H9 (cell line): ENCODE results near the gene RNU1-4. TPM values are rescaled to one million over a fixed set of nuclear protein-coding genes. Genes with fewer than 3 reads are reported as not detected.
"Not testable (repeated sequence)": the region's sequence is repeated elsewhere in the genome, so short reads cannot be mapped to it uniquely, and the experiment has no call there.

Source experiments
- DNase-seq: peaks from one replicate; pipeline ENCODE4 v3.0.0-alpha.2; 2017
- H2AFZ ChIP-seq: one replicate; pipeline ENCODE4 v1.6.1; 2013; ENCODE audit warnings: mild to moderate bottlenecking, low read length, control low read depth, moderate library complexity
- H2AK5ac ChIP-seq: 2 replicates; pipeline ENCODE4 v1.6.1; 2013; ENCODE audit warnings: low read length, control low read depth, mixed read lengths; ENCODE audit not compliant: insufficient read length
- H2BK120ac ChIP-seq: one replicate; pipeline ENCODE4 v1.6.1; 2013; ENCODE audit warnings: low read depth, mild to moderate bottlenecking, low read length, control low read depth, inconsistent platforms; ENCODE audit not compliant: poor library complexity, severe bottlenecking
- H2BK12ac ChIP-seq: 2 replicates; pipeline ENCODE4 v1.6.1; 2013; ENCODE audit warnings: low read length, control low read depth, mixed read lengths, low read depth; ENCODE audit not compliant: insufficient read length
- H2BK15ac ChIP-seq: 2 replicates; pipeline ENCODE4 v1.6.1; 2013; ENCODE audit warnings: low read depth, low read length, control low read depth
- H2BK20ac ChIP-seq: one replicate; pipeline ENCODE4 v1.6.1; 2013; ENCODE audit warnings: low read depth, mild to moderate bottlenecking, low read length, control low read depth, inconsistent platforms; ENCODE audit not compliant: poor library complexity, severe bottlenecking
- H2BK5ac ChIP-seq: 2 replicates; pipeline ENCODE4 v1.6.1; 2013; ENCODE audit warnings: low read length, control low read depth, mixed read lengths; ENCODE audit not compliant: insufficient read length
- H3K14ac ChIP-seq: 2 replicates; pipeline ENCODE4 v1.6.1; 2013; ENCODE audit warnings: low read length, control low read depth; ENCODE audit not compliant: insufficient read depth
- H3K18ac ChIP-seq: 2 replicates; pipeline ENCODE4 v1.6.1; 2013; ENCODE audit warnings: low read depth, mild to moderate bottlenecking, mixed read lengths, low read length, control low read depth; ENCODE audit not compliant: insufficient read length
- H3K23ac ChIP-seq: 2 replicates; pipeline ENCODE4 v1.6.1; 2013; ENCODE audit warnings: low read length, control low read depth, mixed read lengths, low read depth; ENCODE audit not compliant: insufficient read length
- H3K23me2 ChIP-seq: 2 replicates; pipeline ENCODE4 v1.6.1; 2013; ENCODE audit warnings: low read depth, mild to moderate bottlenecking, mixed read lengths, low read length, control low read depth; ENCODE audit not compliant: insufficient read length, poor library complexity, severe bottlenecking
- H3K27ac ChIP-seq: 2 replicates; pipeline ENCODE4 v1.5.1; 2013; ENCODE audit warnings: low read length, control low read depth, mixed read lengths, low read depth; ENCODE audit not compliant: insufficient read length
- H3K27me3 ChIP-seq: 2 replicates; pipeline ENCODE4 v1.6.1; 2013; ENCODE audit warnings: low read length, control low read depth, inconsistent platforms; ENCODE audit not compliant: insufficient read depth
- H3K4ac ChIP-seq: 2 replicates; pipeline ENCODE4 v1.6.1; 2013; ENCODE audit warnings: low read depth, mild to moderate bottlenecking, control low read depth, inconsistent platforms, low read length, moderate library complexity
- H3K4me1 ChIP-seq: 2 replicates; pipeline ENCODE4 v1.6.1; 2013; ENCODE audit warnings: low read length, control low read depth, inconsistent platforms; ENCODE audit not compliant: insufficient read depth
- H3K4me2 ChIP-seq: 2 replicates; pipeline ENCODE4 v1.6.1; 2013; ENCODE audit warnings: low read length, control low read depth, mixed read lengths; ENCODE audit not compliant: insufficient read length, insufficient read depth
- H3K56ac ChIP-seq: 2 replicates; pipeline ENCODE4 v1.6.1; 2013; ENCODE audit warnings: low read depth, mild to moderate bottlenecking, mixed read lengths, low read length, control low read depth; ENCODE audit not compliant: insufficient read length
- H3K79me1 ChIP-seq: 2 replicates; pipeline ENCODE4 v1.6.1; 2013; ENCODE audit warnings: low read depth, mild to moderate bottlenecking, moderate library complexity, low read length, control low read depth, inconsistent platforms; ENCODE audit not compliant: insufficient read depth, poor library complexity, severe bottlenecking
- H3K79me2 ChIP-seq: 2 replicates; pipeline ENCODE4 v1.6.1; 2013; ENCODE audit warnings: low read length, control low read depth, inconsistent platforms; ENCODE audit not compliant: insufficient read depth
- H3K9ac ChIP-seq: 2 replicates; pipeline ENCODE4 v1.6.1; 2013; ENCODE audit warnings: low read length, control low read depth, mixed read lengths; ENCODE audit not compliant: insufficient read length; ENCODE audit errors: extremely low read depth
- H3K9me3 ChIP-seq: one replicate; pipeline ENCODE4 v1.6.1; 2013; ENCODE audit warnings: low read depth, low read length, inconsistent platforms; ENCODE audit not compliant: control insufficient read depth
- H3T11ph ChIP-seq: one replicate; pipeline ENCODE4 v1.6.1; 2013; ENCODE audit warnings: mild to moderate bottlenecking, low read length, control low read depth, inconsistent platforms
- H4K20me1 ChIP-seq: one replicate; pipeline ENCODE4 v1.6.1; 2013; ENCODE audit not compliant: control insufficient read depth, insufficient read length, insufficient read depth
- H4K5ac ChIP-seq: 2 replicates; pipeline ENCODE4 v1.6.1; 2013; ENCODE audit warnings: low read depth, mild to moderate bottlenecking, mixed read lengths, low read length, control low read depth; ENCODE audit not compliant: insufficient read length
- H4K8ac ChIP-seq: replicated peaks from 2 replicates; pipeline ENCODE4 v1.6.1; 2013; ENCODE audit warnings: low read length, control low read depth, mixed read lengths, low read depth; ENCODE audit not compliant: insufficient read length
- H4K91ac ChIP-seq: 2 replicates; pipeline ENCODE4 v1.6.1; 2013; ENCODE audit warnings: low read depth, mild to moderate bottlenecking, moderate library complexity, mixed read lengths, low read length, control low read depth; ENCODE audit not compliant: insufficient read length
- H3K27ac Mint-ChIP-seq, 3 experiments: 2 replicates in 2 of 3; 3 replicates in 1 of 3; pipeline ENCODE4 v1.8.0; 2020 to 2021; ENCODE audit warnings: mixed read lengths in 3 of 3, mild to moderate bottlenecking in 1 of 3, moderate library complexity in 1 of 3
- H3K27me3 Mint-ChIP-seq: 2 replicates; pipeline ENCODE4 v1.8.0; 2021; ENCODE audit warnings: low read depth, mild to moderate bottlenecking, moderate library complexity, mixed read lengths
- H3K36me3 Mint-ChIP-seq, 3 experiments: 2 replicates in 2 of 3; 3 replicates in 1 of 3; pipeline ENCODE4 v1.8.0; 2020 to 2021; ENCODE audit warnings: low read depth in 3 of 3, mixed read lengths in 3 of 3; ENCODE audit not compliant: insufficient read depth in 1 of 3
- H3K4me1 Mint-ChIP-seq, 2 experiments: 2 replicates each; pipeline ENCODE4 v1.8.0; 2020; ENCODE audit warnings: mixed read lengths in 2 of 2
- H3K4me3 Mint-ChIP-seq, 2 experiments: 2 replicates in 1 of 2; 3 replicates in 1 of 2; pipeline ENCODE4 v1.8.0; 2020 to 2021; ENCODE audit warnings: mild to moderate bottlenecking in 2 of 2, mixed read lengths in 2 of 2, moderate library complexity in 1 of 2
- H3K9me3 Mint-ChIP-seq, 2 experiments: 2 replicates in 1 of 2; 3 replicates in 1 of 2; pipeline ENCODE4 v1.8.0; 2020; ENCODE audit warnings: mild to moderate bottlenecking in 2 of 2, mixed read lengths in 2 of 2, moderate library complexity in 1 of 2
- WGBS: extraction: QIAGEN DNeasy Blood & Tissue Kit; methylation state at CpG from one replicate; pipeline ENCODE4 v1.1.7; 2013; ENCODE audit warnings: missing lambda C conversion rate, low lambda C conversion rate, mixed read lengths; ENCODE audit not compliant: insufficient read length; ENCODE audit errors: extremely low coverage; 5-methylcytosine and 5-hydroxymethylcytosine counted together
- total RNA-seq: library from RNA; stranded (reverse); gene quantifications from 2 replicates; pipeline ENCODE4 v1.2.1, GENCODE V29; 2021

RNU1-4 gene
- total RNA-seq, 1 experiment from 2014 or later, result 2,051 TPM

DNA sequence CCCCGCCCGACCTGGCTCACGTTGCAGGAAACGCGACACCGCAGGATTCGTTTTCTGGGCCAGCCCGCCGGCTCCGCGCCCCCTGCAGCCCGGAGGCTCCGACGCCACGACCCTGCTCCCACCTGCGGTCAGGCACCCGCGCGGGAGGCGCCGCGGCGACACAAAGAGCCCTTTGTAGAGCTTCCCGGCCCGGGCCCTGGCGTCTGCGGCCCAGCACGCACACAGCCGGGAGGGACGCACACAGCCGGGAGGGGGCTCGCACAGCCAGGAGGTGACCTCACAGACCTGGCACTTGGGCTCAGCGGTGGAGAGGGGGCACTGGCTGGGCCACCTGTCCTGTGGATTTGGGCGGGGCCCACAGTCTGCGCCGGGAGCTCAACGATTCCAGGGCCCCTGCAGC, 39.1 kb upstream of the RNU1-4 start:
- DNase-seq, H3K9me3 Mint-ChIP-seq, H2BK120ac ChIP-seq, H3K4me2 ChIP-seq, H3K4ac ChIP-seq, H4K91ac ChIP-seq, H3K27ac ChIP-seq, H3K4me1 ChIP-seq, H3K14ac ChIP-seq, H2BK20ac ChIP-seq, H2BK12ac ChIP-seq, H3K36me3 Mint-ChIP-seq, H3K79me1 ChIP-seq, H2BK15ac ChIP-seq, H4K5ac ChIP-seq, H3K9me3 ChIP-seq, H2BK5ac ChIP-seq, H3K18ac ChIP-seq, H4K8ac ChIP-seq, H3K27me3 ChIP-seq, H3K56ac ChIP-seq, H4K20me1 ChIP-seq, H3K23me2 ChIP-seq, H3K4me1 Mint-ChIP-seq, H3K23ac ChIP-seq, H3K4me3 Mint-ChIP-seq, H3K9ac ChIP-seq, H2AK5ac ChIP-seq, H3K79me2 ChIP-seq, H2AFZ ChIP-seq, H3K27ac Mint-ChIP-seq, H3T11ph ChIP-seq, H3K27me3 Mint-ChIP-seq: not testable (repeated sequence)
- no CpG with 5 or more reads among the region's 37 CpGs for WGBS

GRCh38 chr1:16702280-16702679, 38.0 kb upstream of the RNU1-4 start:
- not testable (repeated sequence) for H3K27me3 ChIP-seq, H3K4me1 Mint-ChIP-seq, H2AFZ ChIP-seq, H3K9me3 ChIP-seq, H2BK120ac ChIP-seq, H3K56ac ChIP-seq, H2BK15ac ChIP-seq, DNase-seq, H2AK5ac ChIP-seq, H2BK20ac ChIP-seq, H2BK12ac ChIP-seq, H4K8ac ChIP-seq, H3K79me1 ChIP-seq, H3K36me3 Mint-ChIP-seq, H3K4me2 ChIP-seq, H3K4me1 ChIP-seq, H3K18ac ChIP-seq, H4K91ac ChIP-seq, H3K27ac ChIP-seq, H3K23me2 ChIP-seq, H4K5ac ChIP-seq, H3K4me3 Mint-ChIP-seq, H3K23ac ChIP-seq, H3T11ph ChIP-seq, H4K20me1 ChIP-seq, H3K79me2 ChIP-seq, H2BK5ac ChIP-seq, H3K9ac ChIP-seq, H3K9me3 Mint-ChIP-seq, H3K14ac ChIP-seq, H3K27ac Mint-ChIP-seq, H3K27me3 Mint-ChIP-seq, H3K4ac ChIP-seq
- no CpG with 5 or more reads among the region's 5 CpGs for WGBS
